ENCODE results near the gene NUP188.
A peak's percentile ranks its signal among the peaks of the same experiment; 100 is the strongest.

NUP188 gene

DNA sequence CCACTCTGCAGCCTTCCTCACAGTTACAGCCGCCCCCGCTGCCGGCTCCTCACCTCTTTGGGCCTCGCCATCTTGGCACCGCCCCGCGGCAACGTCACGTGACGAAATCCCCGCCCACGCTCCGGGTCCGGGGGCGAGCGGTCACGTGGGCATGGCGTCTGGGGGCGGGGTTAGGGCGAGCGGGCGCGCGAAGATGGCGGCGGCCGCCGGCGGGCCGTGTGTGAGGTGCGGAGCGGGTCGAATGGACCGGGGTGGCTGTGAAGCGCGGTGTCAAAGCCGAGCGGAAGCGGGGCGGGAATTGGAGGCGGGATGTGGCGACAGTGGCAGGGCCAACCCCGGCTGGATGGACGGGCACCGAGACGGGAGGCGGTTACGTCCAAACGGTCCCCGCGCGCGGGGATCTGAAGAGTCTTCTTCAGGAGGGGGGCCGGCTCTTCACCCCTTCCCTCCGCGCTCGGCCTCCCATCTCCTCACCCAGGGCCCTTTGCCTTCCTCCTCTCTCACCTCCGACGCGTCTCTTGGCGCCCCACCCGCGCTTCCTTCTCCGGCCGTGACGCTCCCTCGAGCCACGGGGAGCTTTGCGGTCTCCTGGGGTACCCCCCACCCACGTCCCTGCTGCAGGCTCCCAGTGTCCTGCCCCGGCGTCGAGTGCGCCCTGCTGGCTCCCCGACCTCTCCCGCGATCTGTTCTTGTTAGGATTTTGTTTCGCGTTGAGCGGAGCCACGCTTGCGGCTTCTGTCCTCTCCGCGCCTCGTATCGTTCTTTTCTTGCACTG is at the start of gene NUP188, which contains the start of gene DOLK:
NUP188 (plus strand) TSS at position 173 of the 775 bp plus-strand sequence; CDS start at position 194, 21 bp downstream.
DOLK (minus strand) TSS at position 77 of the 775 bp plus-strand sequence. CDS start 300 bp downstream, outside the sequence.
- TF ChIP-seq CTCF (IDR thresholded peaks at IDR 0.05; ENCODE audit: low read depth, low read length), result no peak
- peak within 1 kb of the TSS; percentile 97 for H3K4me3 ChIP-seq (ENCODE audit: low read depth, low read length)

DNA sequence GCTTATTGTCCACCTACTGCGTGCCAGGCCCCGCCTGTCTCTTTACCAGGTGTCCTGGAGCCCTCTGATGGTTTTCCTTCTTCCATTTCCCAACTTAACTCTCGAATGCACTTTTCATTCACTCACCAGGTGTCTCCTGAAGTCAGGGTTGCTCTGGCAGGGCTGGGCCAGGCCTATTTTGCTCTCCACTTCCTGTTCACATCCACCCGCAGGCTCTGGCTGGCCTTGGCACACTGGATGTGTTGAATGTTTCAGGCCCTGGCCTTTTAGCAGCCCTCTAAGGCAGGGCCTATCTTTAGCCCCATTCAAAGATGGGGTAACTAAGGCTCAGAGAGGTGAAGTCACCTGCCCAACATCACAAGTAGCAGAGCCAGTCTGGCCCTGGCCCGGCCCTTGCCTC is 49.1 kb upstream of the NUP188 start:
- H3K4me3 ChIP-seq (ENCODE audit: low read depth, low read length), result no peak overlapping the region

GRCh38 chr9:128898845-128899565 is 48.5 kb upstream of the NUP188 start:
- H3K4me3 ChIP-seq (ENCODE audit: low read depth, low read length), result no peak overlapping the region
- no peak for TF ChIP-seq CTCF (IDR thresholded peaks at IDR 0.05; ENCODE audit: low read depth, low read length)

More for the DNA sequence above, 49.1 kb upstream of the NUP188 start:
- no peak for TF ChIP-seq CTCF (IDR thresholded peaks at IDR 0.05; ENCODE audit: low read depth, low read length)

DNA sequence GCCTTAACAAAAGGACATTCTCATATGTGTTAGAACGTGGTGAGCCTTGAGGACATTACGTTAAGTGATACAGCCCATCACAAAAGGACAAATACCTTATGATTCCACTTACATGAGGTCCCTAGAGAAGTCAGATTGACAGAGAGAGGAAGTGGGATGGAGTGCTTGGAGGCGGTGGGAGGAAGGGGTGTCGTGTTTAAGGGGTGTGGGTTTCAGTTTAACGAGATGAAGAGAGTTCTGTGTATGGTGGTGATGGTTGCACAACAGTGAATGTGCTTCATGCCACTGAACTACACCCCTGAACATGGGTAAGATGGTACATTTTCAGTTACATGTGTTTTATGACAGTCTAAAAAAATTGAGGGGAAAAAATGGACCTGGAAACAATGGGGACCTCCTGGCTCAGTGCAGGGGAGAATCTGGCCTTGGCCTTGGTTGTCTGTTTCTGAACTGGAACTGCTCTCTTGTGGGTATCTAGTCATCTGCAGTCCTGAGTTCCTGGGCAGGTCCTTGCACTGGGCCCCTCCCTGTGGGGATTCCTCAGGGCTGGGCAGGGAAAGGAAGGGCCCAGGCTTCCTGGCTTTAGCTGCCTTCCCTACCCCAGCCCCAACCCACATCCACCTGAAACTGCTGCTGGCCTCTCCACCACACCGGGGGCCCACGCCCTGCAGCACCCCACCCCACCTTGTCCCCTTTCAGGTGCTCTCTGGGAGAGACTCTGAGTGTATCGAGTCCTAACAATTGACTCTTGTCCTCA is 47.8 kb upstream of the NUP188 start:
- TF ChIP-seq CTCF (IDR thresholded peaks at IDR 0.05; ENCODE audit: low read depth, low read length), result no peak
- no peak overlapping the region for H3K4me3 ChIP-seq (ENCODE audit: low read depth, low read length)

DNA sequence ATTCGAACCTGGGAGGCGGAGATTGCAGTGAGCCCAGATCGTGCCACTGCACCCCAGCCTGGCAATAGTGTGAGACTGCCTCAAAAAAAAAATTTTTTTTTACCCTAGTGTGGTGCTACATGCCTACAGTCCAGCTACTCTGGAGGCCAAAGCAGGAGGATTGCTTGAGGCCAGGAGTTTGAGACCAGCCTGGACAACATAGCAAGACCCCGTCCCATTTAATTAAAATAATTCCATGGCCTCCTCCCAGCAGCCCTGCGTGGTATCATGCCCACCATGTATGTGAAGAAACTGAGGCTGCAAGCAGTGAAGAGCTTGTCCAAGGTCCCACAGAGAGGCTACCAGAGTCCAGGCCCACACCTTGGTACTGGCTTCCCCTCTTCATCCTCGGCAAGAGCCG is 46.1 kb upstream of the NUP188 start:
- no peak overlapping the region for H3K4me3 ChIP-seq (ENCODE audit: low read depth, low read length)
- no peak for TF ChIP-seq CTCF (IDR thresholded peaks at IDR 0.05; ENCODE audit: low read depth, low read length)

DNA sequence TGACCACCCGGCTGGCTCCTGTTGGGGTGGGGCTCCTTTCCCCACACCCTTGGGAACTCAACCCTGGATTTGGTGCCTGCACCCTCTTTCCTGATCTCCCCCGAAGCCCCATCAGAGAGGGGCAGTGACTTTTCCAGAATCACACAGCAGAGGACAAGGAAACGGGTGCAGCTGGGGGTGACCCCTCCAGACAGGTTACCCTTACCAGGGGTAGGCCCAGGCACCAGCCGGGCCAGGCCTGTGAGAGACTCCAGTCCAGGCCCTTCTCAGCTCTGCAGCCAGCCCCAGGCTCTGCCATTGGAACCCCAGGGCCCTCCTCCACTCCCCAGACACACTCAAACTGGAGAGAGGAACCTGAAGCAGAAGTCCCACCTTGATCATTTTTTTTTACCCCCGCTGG is 45.7 kb upstream of the NUP188 start:
- no peak overlapping the region for H3K4me3 ChIP-seq (ENCODE audit: low read depth, low read length)
- TF ChIP-seq CTCF (IDR thresholded peaks at IDR 0.05; ENCODE audit: low read depth, low read length), result no peak

Measured in WI38 (cell line).